ENCODE data around the gene PML. TPM values are rescaled to one million over a fixed set of nuclear protein-coding genes. Genes with fewer than 3 reads are reported as not detected.

PML gene
- total and polyA plus RNA-seq, 10 donors, result 17.5 to 127 (median 83.1) TPM

DNA sequence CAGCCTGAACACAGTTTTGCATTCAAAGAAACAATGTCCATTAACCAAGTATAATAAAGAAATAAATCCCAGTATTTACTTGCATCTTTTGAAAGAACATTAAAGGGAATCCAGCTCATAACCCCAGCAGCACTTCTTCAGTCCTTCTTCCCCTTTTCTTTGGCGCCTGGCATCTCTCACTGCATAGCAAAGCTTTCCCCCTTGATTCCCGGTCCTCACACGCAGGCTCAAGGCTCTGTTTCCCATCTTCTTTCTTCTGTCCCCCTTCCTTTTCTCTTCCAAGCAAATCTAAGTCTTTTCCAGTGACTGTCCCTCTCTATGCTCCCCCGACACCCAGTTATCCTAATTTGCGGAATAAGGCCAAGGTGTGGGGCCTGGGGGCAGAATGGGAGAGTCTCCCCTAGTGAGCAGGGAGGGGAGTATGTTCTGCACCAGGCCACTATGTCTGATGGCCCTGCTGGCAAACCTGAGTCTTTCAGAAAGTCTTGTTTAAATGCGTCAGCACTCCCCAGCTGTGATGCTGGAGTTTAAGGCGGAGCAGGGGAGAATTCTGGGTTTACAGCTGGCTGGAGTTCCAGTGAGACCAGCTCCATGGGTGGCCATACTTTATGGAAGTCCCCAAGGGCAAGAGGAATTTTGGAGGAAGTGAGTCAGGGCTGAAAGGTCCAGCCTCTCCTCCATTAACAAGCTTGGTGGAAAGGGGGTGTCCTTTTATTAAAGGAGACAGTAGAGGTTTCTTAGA lies 45.8 kb downstream of the PML start:
- DNase-seq, result no peak
- intact Hi-C loops (cut with DNase I; ENCODE audit: low total_unique reads), result no loop called here
- peaks cover 0 to 98% (median 41%) of the 10 kb centered on the region in 6 donors for H3K36me3 ChIP-seq
- no peak for TF ChIP-seq POLR2A (IDR thresholded peaks at IDR 0.05)
- TF ChIP-seq, protein P1, sequence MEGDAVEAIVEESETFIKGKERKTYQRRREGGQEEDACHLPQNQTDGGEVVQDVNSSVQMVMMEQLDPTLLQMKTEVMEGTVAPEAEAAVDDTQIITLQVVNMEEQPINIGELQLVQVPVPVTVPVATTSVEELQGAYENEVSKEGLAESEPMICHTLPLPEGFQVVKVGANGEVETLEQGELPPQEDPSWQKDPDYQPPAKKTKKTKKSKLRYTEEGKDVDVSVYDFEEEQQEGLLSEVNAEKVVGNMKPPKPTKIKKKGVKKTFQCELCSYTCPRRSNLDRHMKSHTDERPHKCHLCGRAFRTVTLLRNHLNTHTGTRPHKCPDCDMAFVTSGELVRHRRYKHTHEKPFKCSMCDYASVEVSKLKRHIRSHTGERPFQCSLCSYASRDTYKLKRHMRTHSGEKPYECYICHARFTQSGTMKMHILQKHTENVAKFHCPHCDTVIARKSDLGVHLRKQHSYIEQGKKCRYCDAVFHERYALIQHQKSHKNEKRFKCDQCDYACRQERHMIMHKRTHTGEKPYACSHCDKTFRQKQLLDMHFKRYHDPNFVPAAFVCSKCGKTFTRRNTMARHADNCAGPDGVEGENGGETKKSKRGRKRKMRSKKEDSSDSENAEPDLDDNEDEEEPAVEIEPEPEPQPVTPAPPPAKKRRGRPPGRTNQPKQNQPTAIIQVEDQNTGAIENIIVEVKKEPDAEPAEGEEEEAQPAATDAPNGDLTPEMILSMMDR (IDR thresholded peaks at IDR 0.05 in 8 of 11, conservative IDR thresholded peaks at IDR 0.05 in 3 of 11), result no peak
- TF ChIP-seq POLR2AphosphoS5 (IDR thresholded peaks at IDR 0.05), result no peak
- H3K9me3 ChIP-seq, result no peaks in the 10 kb centered on the region
- peak overlapping the region; percentile 36 to 68 (median 56) for H3K27ac ChIP-seq
- H3K27me3 ChIP-seq (replicated peaks in 1 of 7), result no peaks in the 10 kb centered on the region
- H3K4me1 ChIP-seq, result peaks cover 0 to 69% (median 16%) of the 10 kb centered on the region in 6 donors
- 80 to 87% (median 83%) methylated on average over 7 of the region's 7 CpGs for WGBS, 5 donors
- H3K4me3 ChIP-seq, result no peak overlapping the region

DNA sequence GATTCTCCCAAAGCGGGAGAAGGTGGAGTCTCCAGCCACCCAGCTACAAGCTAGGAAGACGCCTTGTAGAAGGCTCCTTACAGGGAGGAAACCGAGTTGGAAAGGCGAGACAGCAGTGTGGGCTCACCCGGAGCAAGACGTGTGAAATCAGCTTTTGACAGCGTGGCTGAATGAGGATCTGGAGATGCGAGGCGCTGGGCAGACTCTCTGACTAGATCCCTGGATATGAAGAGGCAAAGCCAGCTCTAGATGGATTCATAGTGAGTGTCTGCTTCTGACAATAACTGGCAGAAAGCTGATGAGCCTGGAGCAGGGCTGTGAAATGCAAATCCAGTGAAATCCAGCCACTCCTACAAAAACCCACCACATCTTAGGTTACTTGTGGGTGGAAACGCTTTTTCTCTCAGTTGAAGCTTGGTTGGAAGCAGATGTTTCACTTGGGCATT lies 46.8 kb downstream of the PML start:
- Histone ChIP-seq H3K4me1 (peaks cover 0 to 68% (median 21%) of the 10 kb centered on the region in 6 donors), H3K27ac (peak overlapping the region in 6 of 8 donors; percentile 42 to 68 (median 61)), H3K27me3 (replicated peaks in 1 of 7) (no peaks in the 10 kb centered on the region), H3K9me3 (no peaks in the 10 kb centered on the region), H3K4me3 (no peak overlapping the region), H3K36me3 (peaks cover 0 to 93% (median 31%) of the 10 kb centered on the region in 6 donors)
- TF ChIP-seq POLR2A (IDR thresholded peaks at IDR 0.05), result no peak
- peak in 1 of 3 donors; percentile 13 for TF ChIP-seq POLR2AphosphoS5 (IDR thresholded peaks at IDR 0.05)
- intact Hi-C loops (cut with DNase I; ENCODE audit: low total_unique reads), result no loop called here
- no peak for DNase-seq
- whole genome bisulfite sequencing, 5 donors, result 87 to 94% (median 92%) methylated on average over 10 of the region's 10 CpGs

DNA sequence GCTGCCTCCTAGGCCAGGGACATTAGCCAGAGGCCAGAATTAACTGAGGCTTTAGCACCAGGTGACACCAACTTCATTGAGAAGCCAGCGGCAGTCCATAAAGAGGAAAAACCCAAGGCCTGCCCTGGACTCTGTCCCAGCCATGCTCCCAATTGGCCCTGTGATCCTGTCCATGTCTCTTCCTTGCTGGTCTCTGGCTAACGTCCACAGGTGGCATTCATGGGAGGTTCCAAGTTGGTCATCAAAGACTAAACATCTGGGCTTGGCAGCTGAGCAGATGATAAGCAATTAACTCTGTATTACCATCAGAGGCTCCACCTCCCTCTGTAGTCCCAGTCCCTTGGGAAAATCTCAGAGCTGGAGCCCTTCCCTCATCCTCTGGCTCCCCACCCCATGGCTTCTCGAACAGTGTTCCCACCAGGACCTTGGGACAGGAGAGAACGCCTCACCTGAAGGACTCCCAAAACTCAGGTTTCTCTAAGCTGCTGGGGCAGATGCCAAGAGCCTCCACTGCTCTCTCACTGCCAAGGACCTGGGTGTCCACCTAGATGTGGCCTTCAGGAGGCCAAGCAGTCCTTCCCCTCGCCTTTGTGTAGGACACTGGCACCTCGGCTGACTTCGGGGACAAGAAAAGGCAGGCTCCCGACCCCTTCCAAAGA lies 47.4 kb downstream of the PML start:
- Histone ChIP-seq H3K4me1 (peaks cover 0 to 62% (median 23%) of the 10 kb centered on the region in 6 donors), H3K27ac (peak overlapping the region in 3 of 8 donors; percentile 51 to 68 (median 60)), H3K36me3 (peaks cover 0 to 87% (median 25%) of the 10 kb centered on the region in 6 donors), H3K27me3 (replicated peaks in 1 of 7) (no peaks in the 10 kb centered on the region), H3K9me3 (no peaks in the 10 kb centered on the region), H3K4me3 (no peak overlapping the region)
- no peak for DNase-seq
- TF ChIP-seq, protein P1 (IDR thresholded peaks at IDR 0.05 in 8 of 11, conservative IDR thresholded peaks at IDR 0.05 in 3 of 11), result no peak
- TF ChIP-seq POLR2A (IDR thresholded peaks at IDR 0.05), result no peak
- TF ChIP-seq POLR2AphosphoS5 (IDR thresholded peaks at IDR 0.05), result no peak
- intact Hi-C loops (cut with DNase I; ENCODE audit: low total_unique reads), result no loop called here
- WGBS, 5 donors, result 85 to 93% (median 87%) methylated on average over 7 to 8 of the region's 8 CpGs

DNA sequence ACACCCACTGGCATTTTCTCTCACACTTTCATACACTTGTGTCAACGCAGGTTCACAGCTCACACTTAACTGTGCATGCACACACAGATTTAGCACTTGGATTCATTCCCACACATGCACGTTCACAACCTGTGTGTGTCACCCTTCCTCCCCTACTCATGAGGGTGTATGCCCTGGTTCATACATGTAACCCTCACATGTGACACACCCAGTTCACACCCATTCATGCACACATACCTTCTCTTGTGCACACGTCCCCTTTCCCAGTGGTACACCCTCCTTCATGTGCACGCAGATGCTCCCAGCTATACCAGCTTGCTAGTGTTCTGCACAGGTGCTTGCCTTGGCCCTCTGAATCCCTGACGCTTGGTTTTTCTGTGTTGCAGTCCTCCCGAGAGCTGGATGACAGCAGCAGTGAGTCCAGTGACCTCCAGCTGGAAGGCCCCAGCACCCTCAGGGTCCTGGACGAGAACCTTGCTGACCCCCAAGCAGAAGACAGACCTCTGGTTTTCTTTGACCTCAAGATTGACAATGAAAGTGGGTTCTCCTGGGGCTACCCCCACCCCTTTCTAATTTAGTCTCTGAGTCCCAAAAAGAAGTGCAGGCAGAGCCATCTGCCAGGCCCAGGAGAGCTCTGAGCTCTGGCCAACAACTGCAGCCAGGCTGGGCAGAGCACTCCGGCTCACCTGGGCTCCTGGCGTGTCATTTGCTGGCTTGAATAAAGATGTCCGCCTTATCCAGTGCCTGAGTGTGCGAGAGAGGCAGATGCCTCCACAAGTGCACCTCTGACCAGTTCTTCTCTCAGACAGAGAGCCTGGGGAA lies 48.3 kb downstream of the PML start:
- 92 to 96% (median 94%) methylated on average over 10 to 11 of the region's 11 CpGs for WGBS, 5 donors
- peaks cover 0 to 78% (median 16%) of the 10 kb centered on the region in 6 donors for H3K36me3 ChIP-seq
- H3K4me3 ChIP-seq, result no peak overlapping the region
- TF ChIP-seq, protein P1 (IDR thresholded peaks at IDR 0.05 in 8 of 11, conservative IDR thresholded peaks at IDR 0.05 in 3 of 11), result no peak
- TF ChIP-seq POLR2AphosphoS5 (IDR thresholded peaks at IDR 0.05) (no peak), POLR2A (IDR thresholded peaks at IDR 0.05) (no peak)
- peak overlapping the region in 2 of 8 donors; percentile 49 to 52 for H3K27ac ChIP-seq
- no peak for DNase-seq
- no peaks in the 10 kb centered on the region for H3K9me3 ChIP-seq
- peaks cover 0 to 65% (median 27%) of the 10 kb centered on the region in 6 donors for H3K4me1 ChIP-seq
- no peaks in the 10 kb centered on the region for H3K27me3 ChIP-seq (replicated peaks in 1 of 7)
- intact Hi-C loops (cut with DNase I; ENCODE audit: low total_unique reads), result no loop called here
